Measurements from ENCODE around the gene ROCK2. TPM values are rescaled to one million over a fixed set of nuclear protein-coding genes. Genes with fewer than 3 reads are reported as not detected.

The ROCK2 gene
- total RNA-seq, 1 donor from 2014 or later: 41.7 TPM

DNA sequence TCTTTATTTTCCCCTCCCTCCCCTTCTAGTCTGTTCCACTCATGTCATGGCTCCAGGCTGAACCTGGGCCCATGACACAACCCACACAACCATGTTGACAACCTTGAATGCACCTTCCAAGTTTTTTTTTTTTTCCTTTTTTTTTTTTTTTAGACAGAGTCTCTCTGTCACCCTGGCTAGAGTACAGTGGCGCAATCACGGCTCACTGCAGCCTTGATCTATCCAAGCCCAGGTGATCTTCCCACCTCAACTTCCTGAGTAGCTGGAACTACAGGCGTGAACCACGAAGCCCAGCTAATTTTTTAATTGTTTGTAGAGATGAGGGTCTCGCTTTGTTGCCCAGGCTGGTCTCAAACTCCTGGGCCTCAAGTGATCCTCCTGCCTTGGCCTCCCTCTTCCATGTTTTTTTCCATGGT is 21.9 kb upstream of the ROCK2 start:
- H3K36me3 Mint-ChIP-seq: no peaks in the 10 kb centered on the region
- no peak overlapping the region for H3K27ac Mint-ChIP-seq
- H3K4me1 Mint-ChIP-seq (ENCODE audit: unreplicated experiment): peaks cover 15% of the 10 kb centered on the region
- DNase-seq (ENCODE audit: extremely low spot score, unreplicated experiment): no peak
- H3K27me3 Mint-ChIP-seq: peaks cover 3% of the 10 kb centered on the region
- TF ChIP-seq, protein P1, sequence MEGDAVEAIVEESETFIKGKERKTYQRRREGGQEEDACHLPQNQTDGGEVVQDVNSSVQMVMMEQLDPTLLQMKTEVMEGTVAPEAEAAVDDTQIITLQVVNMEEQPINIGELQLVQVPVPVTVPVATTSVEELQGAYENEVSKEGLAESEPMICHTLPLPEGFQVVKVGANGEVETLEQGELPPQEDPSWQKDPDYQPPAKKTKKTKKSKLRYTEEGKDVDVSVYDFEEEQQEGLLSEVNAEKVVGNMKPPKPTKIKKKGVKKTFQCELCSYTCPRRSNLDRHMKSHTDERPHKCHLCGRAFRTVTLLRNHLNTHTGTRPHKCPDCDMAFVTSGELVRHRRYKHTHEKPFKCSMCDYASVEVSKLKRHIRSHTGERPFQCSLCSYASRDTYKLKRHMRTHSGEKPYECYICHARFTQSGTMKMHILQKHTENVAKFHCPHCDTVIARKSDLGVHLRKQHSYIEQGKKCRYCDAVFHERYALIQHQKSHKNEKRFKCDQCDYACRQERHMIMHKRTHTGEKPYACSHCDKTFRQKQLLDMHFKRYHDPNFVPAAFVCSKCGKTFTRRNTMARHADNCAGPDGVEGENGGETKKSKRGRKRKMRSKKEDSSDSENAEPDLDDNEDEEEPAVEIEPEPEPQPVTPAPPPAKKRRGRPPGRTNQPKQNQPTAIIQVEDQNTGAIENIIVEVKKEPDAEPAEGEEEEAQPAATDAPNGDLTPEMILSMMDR (conservative IDR thresholded peaks at IDR 0.05): no peak
- no peaks in the 10 kb centered on the region for H3K9me3 Mint-ChIP-seq
- no peak overlapping the region for H3K4me3 Mint-ChIP-seq

DNA sequence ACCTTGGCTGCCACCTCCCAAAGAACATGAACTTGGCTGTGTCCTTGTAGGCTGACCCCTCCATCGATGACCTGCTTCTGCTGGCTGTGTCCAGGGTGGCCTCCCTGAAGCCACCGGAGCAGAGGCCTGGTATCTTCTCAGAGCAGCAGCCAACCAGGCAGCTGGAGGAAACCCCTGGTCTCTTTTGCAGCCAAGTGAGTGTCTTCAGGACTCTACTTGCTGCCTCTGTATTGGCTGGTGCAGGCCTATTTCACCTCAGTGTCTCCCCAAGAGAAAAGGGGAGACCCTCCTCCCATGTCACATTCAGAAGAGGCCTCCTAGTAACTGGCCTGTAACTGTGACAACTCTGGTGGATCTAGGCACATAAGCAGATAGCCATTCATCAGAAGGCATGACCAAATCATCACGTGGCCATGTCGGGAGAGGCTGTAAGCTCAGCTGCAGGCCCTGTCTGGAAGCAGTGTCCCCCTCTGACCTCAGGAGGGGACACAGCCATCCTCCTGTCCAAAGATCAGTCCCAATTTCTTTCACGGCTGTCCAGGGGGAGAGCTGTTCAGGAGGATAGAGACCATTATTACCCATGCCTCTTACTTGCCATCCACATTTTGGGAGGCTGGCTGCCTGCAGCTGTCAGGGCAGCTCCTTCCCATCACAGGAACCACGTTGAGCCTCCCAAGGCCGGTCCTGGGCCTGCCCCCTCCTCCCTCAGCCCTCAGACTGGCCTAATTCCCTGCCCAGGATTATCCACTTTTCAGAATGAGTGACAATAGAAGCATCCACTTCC is 20.9 kb upstream of the ROCK2 start:
- H3K9me3 Mint-ChIP-seq: no peaks in the 10 kb centered on the region
- no peak overlapping the region for H3K27ac Mint-ChIP-seq
- peaks cover 3% of the 10 kb centered on the region for H3K27me3 Mint-ChIP-seq
- DNase-seq (ENCODE audit: extremely low spot score, unreplicated experiment): no peak
- no peak overlapping the region for H3K4me3 Mint-ChIP-seq
- H3K4me1 Mint-ChIP-seq (ENCODE audit: unreplicated experiment): peaks cover 10% of the 10 kb centered on the region
- no peaks in the 10 kb centered on the region for H3K36me3 Mint-ChIP-seq
- TF ChIP-seq, protein P1 (conservative IDR thresholded peaks at IDR 0.05): no peak

DNA sequence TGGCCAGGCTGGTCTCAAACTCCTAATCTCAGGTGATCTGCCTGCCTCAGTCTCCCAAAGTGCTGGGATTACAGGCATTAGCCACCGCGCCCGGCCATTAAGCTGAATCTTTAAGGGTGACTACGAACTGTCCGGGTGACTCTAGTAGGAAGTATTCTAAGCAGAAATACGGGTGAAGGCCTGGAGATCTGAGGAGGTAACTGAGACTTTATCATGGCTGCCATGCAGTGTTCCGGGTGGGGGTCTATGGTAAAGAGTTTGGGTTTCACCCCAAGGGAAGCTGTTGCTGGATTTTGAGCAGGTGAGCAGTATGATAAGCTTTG is 20.1 kb upstream of the ROCK2 start:
- TF ChIP-seq, protein P1 (conservative IDR thresholded peaks at IDR 0.05): no peak
- Mint-ChIP-seq H3K9me3 (no peaks in the 10 kb centered on the region), H3K27me3 (peaks cover 3% of the 10 kb centered on the region), H3K4me1 (ENCODE audit: unreplicated experiment) (peaks cover 8% of the 10 kb centered on the region), H3K4me3 (no peak overlapping the region), H3K27ac (no peak overlapping the region), H3K36me3 (no peaks in the 10 kb centered on the region)
- DNase-seq (ENCODE audit: extremely low spot score, unreplicated experiment): no peak

DNA sequence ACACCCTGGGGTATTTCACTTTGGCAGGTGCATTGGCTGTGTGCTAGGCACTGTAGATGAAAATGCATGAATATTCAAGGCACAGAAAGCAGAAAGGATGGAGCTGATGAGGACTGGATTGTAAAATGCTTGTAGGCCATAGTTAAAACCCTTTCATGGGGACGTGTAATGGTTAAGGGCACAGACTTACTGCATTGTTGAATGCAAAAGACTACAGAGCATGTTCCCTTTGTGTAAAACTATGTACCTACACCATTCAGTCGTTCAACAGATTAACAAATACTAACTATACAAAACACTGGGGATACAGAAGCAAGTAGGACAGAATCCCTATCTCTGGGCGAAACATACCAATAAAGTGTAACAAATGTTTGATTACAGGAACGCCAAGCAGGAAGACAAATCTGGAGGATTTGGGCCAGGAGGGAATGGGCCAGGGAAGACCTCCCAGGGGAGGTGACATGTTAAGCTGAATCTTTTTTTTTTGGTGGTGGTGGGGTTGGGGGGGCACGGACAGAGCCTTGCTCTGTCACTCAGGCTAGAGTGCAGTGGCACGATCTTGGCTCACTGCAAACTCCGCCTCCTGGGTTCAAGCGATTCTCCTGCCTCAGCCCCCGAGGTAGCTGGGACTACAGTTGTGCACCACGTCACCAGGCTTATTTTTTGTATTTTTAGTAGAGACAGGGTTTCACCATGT is 19.6 kb upstream of the ROCK2 start:
- DNase-seq (ENCODE audit: extremely low spot score, unreplicated experiment): no peak
- Mint-ChIP-seq H3K4me3 (no peak overlapping the region), H3K36me3 (no peaks in the 10 kb centered on the region), H3K27ac (no peak overlapping the region), H3K27me3 (peaks cover 3% of the 10 kb centered on the region), H3K9me3 (no peaks in the 10 kb centered on the region), H3K4me1 (ENCODE audit: unreplicated experiment) (peaks cover 11% of the 10 kb centered on the region)
- TF ChIP-seq, protein P1 (conservative IDR thresholded peaks at IDR 0.05): no peak

DNA sequence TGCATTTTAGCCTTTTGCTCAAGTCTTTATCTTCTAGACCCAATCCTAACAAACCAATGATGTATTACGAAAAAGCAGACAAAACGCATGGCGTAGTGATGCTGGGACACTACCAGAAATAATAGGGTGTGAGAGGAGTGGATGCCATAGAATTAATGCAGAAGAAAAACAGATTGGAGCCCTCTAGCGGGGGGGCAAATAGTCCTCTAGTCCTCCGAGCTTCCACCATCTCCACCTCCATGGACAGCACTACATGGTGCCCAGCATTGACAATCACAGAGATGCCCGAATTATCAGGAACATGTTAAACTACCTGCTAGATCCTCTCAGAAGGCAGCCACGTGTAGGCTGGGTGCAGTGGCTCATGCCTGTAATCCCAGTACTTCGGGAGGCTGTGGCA is 15.4 kb upstream of the ROCK2 start:
- no peak for DNase-seq (ENCODE audit: extremely low spot score, unreplicated experiment)
- TF ChIP-seq, protein P1 (conservative IDR thresholded peaks at IDR 0.05): no peak
- no peak overlapping the region for H3K27ac Mint-ChIP-seq

More for the DNA sequence above, 15.4 kb upstream of the ROCK2 start:
- H3K9me3 Mint-ChIP-seq: no peaks in the 10 kb centered on the region
- peaks cover 7% of the 10 kb centered on the region for H3K4me1 Mint-ChIP-seq (ENCODE audit: unreplicated experiment)
- H3K36me3 Mint-ChIP-seq: no peaks in the 10 kb centered on the region
- H3K27me3 Mint-ChIP-seq: peaks cover 3% of the 10 kb centered on the region
- no peak overlapping the region for H3K4me3 Mint-ChIP-seq

Data from type B pancreatic cell (in vitro differentiated cells).